H1 (cell line): Measurements from ENCODE around the gene GTF3C5. TPM values are rescaled to one million over a fixed set of nuclear protein-coding genes. Genes with fewer than 3 reads are reported as not detected.

Experiments
- ATF2 ChIP-seq: IDR thresholded peaks from 2 replicates; pipeline ENCODE4 v1.6.1; 2012; ENCODE audit warnings: low read length, inconsistent platforms
- CEBPB ChIP-seq: IDR thresholded peaks from 2 replicates; pipeline ENCODE4 v1.6.1; 2012; ENCODE audit warnings: low read depth, low read length
- CHD2 ChIP-seq: IDR thresholded peaks from 2 replicates; pipeline ENCODE4 v1.6.1; 2012; ENCODE audit warnings: low read length, improper control_type of control experiment
- EZH2 ChIP-seq: fragments of 200-600 bp; sonication (generic); IDR thresholded peaks from 2 replicates; pipeline ENCODE4 v1.7.1; 2012; ENCODE audit warnings: low read depth, mild to moderate bottlenecking, moderate library complexity, low read length, inconsistent platforms; ENCODE audit not compliant: severe bottlenecking
- HDAC2 ChIP-seq, 2 experiments: fragments of 300-600 bp in 1 of 2; sonication (generic) in 1 of 2; IDR thresholded peaks; 2 replicates each; pipeline ENCODE4 v1.6.1; 2011 to 2012; ENCODE audit warnings: low read depth in 2 of 2, low read length in 2 of 2, mild to moderate bottlenecking in 2 of 2, moderate library complexity in 2 of 2, borderline replicate concordance in 1 of 2, inconsistent platforms in 1 of 2
- HDAC6 ChIP-seq: IDR thresholded peaks from one replicate; pipeline ENCODE4 v1.7.1; 2012; ENCODE audit warnings: low read depth, mild to moderate bottlenecking, inconsistent platforms, low read length, moderate library complexity
- JUND ChIP-seq: IDR thresholded peaks from 2 replicates; pipeline ENCODE4 v1.6.1; 2011; ENCODE audit warnings: mild to moderate bottlenecking, improper control_type of control experiment, low read length
- KDM1A ChIP-seq: fragments of 200-600, 300-600 bp; sonication (generic); IDR thresholded peaks from 2 replicates; pipeline ENCODE4 v1.7.1; 2016; ENCODE audit warnings: mild to moderate bottlenecking, low read length, borderline replicate concordance
- PHF8 ChIP-seq: fragments of 200-600 bp; sonication (generic); conservative IDR thresholded peaks from 2 replicates; pipeline ENCODE4 v1.7.1; 2012; ENCODE audit warnings: low read depth, mild to moderate bottlenecking, inconsistent platforms, low read length, moderate library complexity
- POLR2A ChIP-seq, 2 experiments: IDR thresholded peaks; 1 replicate in 1 of 2; 2 replicates in 1 of 2; pipeline ENCODE4 v1.6.1; 2011; ENCODE audit warnings: low read depth in 2 of 2, low read length in 2 of 2, mild to moderate bottlenecking in 2 of 2; ENCODE audit errors: control extremely low read depth in 1 of 2
- POU5F1 ChIP-seq: IDR thresholded peaks from 2 replicates; pipeline ENCODE4 v1.6.1; 2011; ENCODE audit warnings: low read depth, mild to moderate bottlenecking, low read length, moderate library complexity
- RBBP5 ChIP-seq: IDR thresholded peaks from 2 replicates; pipeline ENCODE4 v1.7.1; 2012; ENCODE audit warnings: low read depth, mild to moderate bottlenecking, inconsistent platforms, low read length, moderate library complexity, borderline replicate concordance
- RXRA ChIP-seq: IDR thresholded peaks from 2 replicates; pipeline ENCODE4 v1.6.1; 2011; ENCODE audit warnings: low read depth, mild to moderate bottlenecking, low read length, moderate library complexity; ENCODE audit not compliant: insufficient read depth
- SIN3A ChIP-seq, 2 experiments: IDR thresholded peaks in 1 of 2; conservative IDR thresholded peaks in 1 of 2; 2 replicates each; pipeline ENCODE4 v1.6.1; 2011 to 2012; ENCODE audit warnings: low read length in 2 of 2, improper control_type of control experiment in 1 of 2, low read depth in 1 of 2, mild to moderate bottlenecking in 1 of 2
- SP1 ChIP-seq: IDR thresholded peaks from 2 replicates; pipeline ENCODE4 v1.6.1; 2011; ENCODE audit warnings: low read depth, low read length
- SUZ12 ChIP-seq: fragments of 200-600 bp; sonication (generic); IDR thresholded peaks from 2 replicates; pipeline ENCODE4 v1.6.1; 2012; ENCODE audit warnings: mild to moderate bottlenecking, inconsistent platforms, low read length, moderate library complexity, mixed read lengths
- TBP ChIP-seq: IDR thresholded peaks from 2 replicates; pipeline ENCODE4 v1.6.1; 2011; ENCODE audit warnings: low read depth, low read length, improper control_type of control experiment
- TCF12 ChIP-seq: IDR thresholded peaks from 2 replicates; pipeline ENCODE4 v1.6.1; 2011; ENCODE audit warnings: low read depth, mild to moderate bottlenecking, low read length
- YY1 ChIP-seq: IDR thresholded peaks from 2 replicates; pipeline ENCODE4 v1.6.1; 2011; ENCODE audit warnings: low read depth, mild to moderate bottlenecking, low read length
- polyA plus RNA-seq, 7 experiments: library from polyadenylated mRNA; depleted of rRNA in 3 of 7; stranded (reverse) in 5 of 7; unstranded in 2 of 7; fragments of >200 nt in 5 of 7; fragments of 200-250 nt in 2 of 7; gene quantifications; 1 replicate in 5 of 7; 2 replicates in 1 of 7; 4 replicates in 1 of 7; pipeline versions ENCODE4 v1.2.1 to v1.2.3, GENCODE V29; 2011 to 2013; ENCODE audit warnings: missing spikeins in 2 of 7, mixed read lengths in 2 of 7
- total RNA-seq: library from RNA; stranded (reverse); fragmentation: NEBNext Ultra II Directional; extraction: Animal tissue kit (Norgen Biotek cat#: 25700); gene quantifications from 2 replicates; pipeline ENCODE4 v1.2.1, GENCODE V29; 2021
- TF ChIP-seq, protein P1 (sequence below): IDR thresholded peaks from 2 replicates; pipeline ENCODE4 v1.6.1; 2012; ENCODE audit warnings: inconsistent platforms

The GTF3C5 gene
- total and polyA plus RNA-seq, 2 of the 8 experiments (the other 6 are each of a cell fraction or from before 2014, with no cell fraction given): 78.7 to 87.1 TPM

- TF ChIP-seq, protein P1, sequence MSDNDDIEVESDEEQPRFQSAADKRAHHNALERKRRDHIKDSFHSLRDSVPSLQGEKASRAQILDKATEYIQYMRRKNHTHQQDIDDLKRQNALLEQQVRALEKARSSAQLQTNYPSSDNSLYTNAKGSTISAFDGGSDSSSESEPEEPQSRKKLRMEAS: peak; percentile 47; the same call in 1 of the 2 replicates
- TF ChIP-seq EZH2: no peak
- TF ChIP-seq RXRA: no peak
- TF ChIP-seq PHF8: peak; percentile 96
- TF ChIP-seq SIN3A (conservative IDR thresholded peaks at IDR 0.05 in 1 of 2, IDR thresholded peaks at IDR 0.05 in 1 of 2; ENCODE audit: low read depth in 1 of 2, low read length in 2 of 2): peak; percentile 57 to 86; a peak in 1 of 4 replicates
- peak; percentile 48; the same call in 1 of the 2 replicates for TF ChIP-seq CHD2
- TF ChIP-seq SP1: peak; percentile 95
- peak; percentile 96 for TF ChIP-seq TBP
- peak; percentile 81; the same call in 1 of the 2 replicates for TF ChIP-seq RBBP5
- no peak for TF ChIP-seq KDM1A
- no peak for TF ChIP-seq CEBPB
- TF ChIP-seq ATF2: 0 out of 2 replicates have a peak, but pooled peaks have one; percentile 25
- peak; percentile 71 for TF ChIP-seq JUND
- peak; percentile 93 for TF ChIP-seq YY1
- TF ChIP-seq HDAC2 (IDR thresholded peaks at IDR 0.05; ENCODE audit: borderline replicate concordance in 1 of 2, low read depth in 2 of 2, low read length in 2 of 2): peak in 1 of 2 experiments; percentile 91; a peak in 2 of 4 replicates
- TF ChIP-seq SUZ12: no peak
- peak; percentile 61 to 72; a peak in 2 of 3 replicates for TF ChIP-seq POLR2A (IDR thresholded peaks at IDR 0.05; ENCODE audit: control extremely low read depth in 1 of 2, low read depth in 2 of 2, low read length in 2 of 2)
- no peak for TF ChIP-seq TCF12
- no peak for TF ChIP-seq HDAC6
- TF ChIP-seq POU5F1: no peak
These were observed at the start of gene GTF3C5 (continued) for GRCh38 chr9:133030317-133031129.
